GM21825 (cell line): ENCODE measurements around the gene HOXA9.

Experiments
- ATAC-seq: cut with Tn5 transposase; IDR thresholded peaks from one replicate; pipeline ENCODE4 v1.9.1; 2021; ENCODE audit warnings: mild to moderate bottlenecking, moderate library complexity; ENCODE audit not compliant: unreplicated experiment

Gene HOXA9

DNA sequence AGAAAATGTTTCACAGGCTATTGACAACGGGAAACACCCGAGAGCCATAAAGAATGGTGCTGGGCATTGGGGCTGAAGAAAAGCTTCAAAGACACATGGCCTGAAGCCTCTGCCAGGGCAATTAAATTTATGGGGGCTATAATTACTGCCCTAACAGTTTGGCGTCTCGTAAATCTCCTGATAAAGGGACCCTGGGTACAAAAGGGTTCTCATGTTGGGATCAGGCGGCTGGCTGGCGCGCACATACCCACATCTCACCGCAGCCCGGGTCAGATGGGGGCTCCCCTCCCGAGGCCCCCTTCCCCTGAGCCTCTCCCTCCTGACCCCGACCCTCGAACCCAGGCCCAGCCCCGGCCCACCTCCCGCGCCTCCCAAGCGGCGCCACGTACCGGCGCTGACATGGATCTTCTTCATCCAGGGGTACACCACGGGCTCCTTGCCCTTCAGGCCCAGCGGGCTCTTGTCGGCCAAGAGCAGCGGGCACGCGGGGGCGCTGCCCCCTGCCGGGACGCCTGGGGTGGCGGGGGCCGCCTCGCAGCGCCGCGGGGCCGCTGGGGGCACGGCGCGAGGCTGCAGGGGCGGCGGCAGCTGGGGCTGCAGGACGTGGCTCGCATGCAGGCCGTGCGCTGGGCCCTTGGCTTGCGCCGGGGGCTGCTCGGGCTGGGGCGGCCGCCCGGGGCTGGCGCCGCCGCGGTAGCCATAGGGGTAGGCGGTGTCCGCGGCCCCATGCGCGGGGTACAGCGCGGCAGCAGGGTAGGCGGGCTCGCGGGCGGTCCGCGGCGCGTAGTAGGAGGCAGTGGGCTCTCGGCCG is 35.4 kb downstream of the HOXA9 start:
- no peak for ATAC-seq

DNA sequence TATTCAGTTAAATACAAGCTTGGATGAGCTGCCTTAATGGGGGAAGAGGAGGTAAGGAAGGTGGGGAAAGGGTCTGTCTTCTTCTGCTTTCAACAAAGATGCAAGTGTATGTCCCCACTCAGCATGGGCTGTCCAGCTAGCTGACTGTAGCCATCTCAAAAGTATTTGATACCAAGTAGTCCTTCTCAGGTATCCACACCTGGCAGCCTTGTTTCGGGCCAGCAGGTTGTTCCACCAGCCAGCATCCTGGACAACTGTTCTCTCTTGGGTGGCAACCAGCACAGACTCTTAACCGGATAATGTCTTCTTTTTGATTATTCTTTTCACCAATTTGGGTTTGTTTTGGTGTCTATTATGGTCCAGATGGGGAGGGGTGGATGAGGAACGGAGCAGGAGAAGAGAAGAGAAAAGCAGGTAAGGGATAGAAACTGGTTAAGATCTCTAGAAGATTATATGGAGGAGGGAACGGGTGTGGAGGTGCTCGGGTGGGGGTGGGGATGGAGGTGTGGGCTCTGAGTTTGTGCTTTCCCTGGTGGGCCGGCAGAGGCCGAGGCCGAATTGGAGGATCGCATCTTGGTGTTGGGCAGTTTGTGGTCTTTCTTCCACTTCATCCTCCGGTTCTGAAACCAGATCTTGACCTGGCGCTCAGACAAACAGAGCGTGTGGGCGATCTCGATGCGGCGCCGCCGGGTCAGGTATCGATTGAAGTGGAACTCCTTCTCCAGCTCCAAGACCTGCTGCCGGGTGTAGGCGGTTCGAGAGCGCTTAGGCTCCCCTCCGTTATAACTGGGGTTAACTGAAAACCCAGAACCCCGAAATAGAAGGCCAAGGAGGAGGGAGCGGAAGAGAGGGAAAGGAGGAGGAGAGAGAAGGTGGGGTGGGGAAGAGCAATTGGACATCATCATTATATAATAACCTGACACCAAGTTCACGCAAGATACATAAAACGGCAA is 36.3 kb downstream of the HOXA9 start:
- ATAC-seq: no peak

DNA sequence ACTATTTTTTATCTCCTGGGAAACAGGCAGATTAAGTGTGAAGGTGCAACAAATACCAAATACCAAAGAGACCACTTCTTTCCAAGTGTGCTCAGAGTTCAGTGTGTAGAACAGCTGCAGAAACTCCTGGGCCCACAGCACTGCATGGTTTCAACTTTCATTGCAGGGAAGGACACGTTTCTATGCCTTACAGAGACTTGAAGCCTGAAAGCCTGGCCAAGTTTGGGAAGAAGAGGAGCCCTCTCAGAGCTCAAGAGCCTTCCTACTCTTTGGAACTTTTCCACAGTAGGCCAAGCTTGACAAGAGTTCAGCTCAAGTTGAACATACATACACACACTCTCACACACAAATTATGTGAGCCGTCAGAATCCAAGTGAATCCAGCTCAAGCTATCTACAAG is 37.3 kb downstream of the HOXA9 start:
- ATAC-seq: no peak

DNA sequence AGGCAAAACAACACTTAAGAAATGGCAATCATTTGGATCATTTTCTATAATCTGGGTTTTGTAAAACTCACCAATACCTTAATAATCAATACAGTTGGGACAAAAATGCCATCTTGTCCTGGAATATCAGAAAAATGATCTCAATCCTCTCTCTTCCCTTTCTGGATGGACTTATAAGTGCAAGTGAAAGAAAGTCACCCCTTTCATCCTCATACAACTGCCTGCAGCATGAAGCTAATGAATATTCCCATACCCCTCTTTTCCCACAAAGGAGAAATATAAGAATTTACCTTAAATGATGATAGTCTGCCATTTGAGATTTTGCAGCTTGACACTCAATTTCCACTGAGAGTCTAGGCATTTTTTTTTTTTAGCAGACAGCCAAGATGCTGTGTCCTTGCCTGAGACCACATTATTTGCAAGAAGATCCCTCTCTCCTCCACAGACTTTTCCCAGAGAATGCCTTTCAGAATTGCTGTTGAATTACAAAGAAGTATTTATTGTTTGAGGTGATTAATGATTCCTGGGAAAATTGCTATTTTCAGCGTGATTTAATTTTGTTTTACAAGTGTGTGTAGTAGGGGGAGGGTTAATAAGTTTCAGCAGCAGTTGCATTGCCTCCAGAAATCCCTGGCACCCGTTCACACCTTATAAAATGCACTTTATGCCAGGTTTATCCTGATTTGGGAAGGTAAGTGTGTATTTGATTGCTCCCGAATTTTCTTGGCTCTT is 38.6 kb downstream of the HOXA9 start:
- ATAC-seq: no peak

DNA sequence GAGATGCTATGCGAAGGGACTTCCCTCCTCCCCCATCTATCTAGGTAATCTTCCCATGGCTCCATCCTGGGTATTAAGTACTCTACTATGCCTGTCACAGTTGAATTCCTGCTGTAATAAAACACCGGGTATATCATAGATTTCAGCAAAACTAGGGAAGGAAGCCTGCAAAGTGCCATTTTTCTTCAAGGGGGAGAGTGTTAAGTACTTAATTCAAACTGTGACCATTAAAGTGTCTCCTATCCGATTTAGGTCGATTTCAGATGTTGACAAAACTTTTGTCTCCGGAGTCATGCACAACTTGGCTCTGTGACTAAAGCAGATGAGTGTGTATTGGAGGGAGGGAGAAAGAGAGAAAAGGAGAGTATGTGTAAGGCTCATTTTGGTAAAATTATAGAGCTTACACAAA is 39.3 kb downstream of the HOXA9 start:
- ATAC-seq: no peak

DNA sequence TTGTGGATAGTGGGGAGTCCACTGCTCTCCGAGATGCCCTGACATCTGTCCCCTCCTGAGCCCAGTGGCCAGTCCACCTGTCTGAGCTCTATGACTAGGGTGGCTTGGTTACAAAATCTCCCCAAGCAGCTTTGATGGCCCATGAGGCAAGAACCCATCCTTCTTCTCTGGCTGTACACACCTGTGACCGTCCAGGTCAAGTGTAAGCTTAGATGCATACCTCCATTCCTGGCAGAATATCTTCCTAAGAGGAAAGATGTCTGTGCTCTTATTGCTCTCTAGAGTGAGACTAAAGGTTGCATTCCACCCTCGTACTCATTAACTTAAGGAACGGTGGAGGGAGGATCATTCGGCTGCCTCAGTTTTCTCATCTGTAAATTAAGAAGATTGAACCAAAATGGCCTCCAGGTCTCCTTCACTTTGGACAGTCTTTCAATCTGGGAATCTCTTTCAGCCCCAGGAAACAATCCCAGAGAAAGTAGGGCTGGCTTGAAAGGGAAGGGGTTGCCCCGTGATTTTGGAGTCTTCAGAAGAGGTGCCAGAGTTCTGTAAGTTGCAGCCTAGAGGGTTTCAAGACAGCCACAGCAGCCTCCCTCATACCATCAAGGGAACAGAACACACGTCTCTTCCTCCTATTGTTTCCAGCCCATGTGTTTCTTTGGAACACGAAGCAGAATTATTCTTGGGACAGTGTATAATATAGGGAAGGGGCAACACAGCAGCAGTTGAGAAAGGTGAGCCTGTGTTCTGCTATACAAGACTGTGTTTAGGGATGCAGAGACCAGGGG is 40.2 kb downstream of the HOXA9 start:
- no peak for ATAC-seq

DNA sequence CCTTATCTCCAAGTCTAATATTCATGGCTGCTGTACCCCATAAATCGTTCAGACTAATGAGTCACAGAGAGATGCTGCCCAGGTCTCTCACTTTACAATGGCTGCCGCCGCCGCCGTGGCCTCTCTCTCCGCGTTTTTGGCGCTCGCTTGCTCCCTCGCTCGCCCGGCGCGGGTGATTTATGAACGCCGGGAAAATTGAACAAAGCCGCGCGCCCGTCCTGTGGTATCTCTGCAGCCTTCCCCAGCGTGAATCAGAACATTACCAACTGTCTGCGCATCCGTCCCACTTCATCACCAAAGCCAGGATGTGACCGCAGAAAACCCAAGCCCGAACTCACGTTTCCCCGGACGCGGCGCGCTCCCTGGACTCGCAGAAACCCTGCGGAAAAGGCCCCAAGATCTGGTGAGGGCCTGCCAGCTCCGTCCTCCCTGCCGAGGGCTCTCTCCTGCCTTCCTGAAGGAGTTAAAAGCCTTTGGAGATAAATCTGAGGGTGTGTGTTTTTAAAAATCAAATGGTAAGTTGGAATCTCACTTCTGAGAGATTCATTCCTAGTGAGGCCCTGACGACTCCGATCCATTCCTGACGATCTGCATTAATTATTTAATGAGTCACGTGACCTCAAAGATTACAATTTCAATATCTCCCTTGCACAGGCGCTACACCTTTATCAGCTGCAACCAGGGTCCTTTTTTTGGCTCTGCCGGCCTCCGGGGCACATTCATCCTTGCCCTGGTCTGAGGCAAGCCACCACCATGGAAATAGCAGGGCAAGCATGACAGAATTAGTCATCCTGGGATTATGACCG is 41.0 kb downstream of the HOXA9 start:
- no peak for ATAC-seq

DNA sequence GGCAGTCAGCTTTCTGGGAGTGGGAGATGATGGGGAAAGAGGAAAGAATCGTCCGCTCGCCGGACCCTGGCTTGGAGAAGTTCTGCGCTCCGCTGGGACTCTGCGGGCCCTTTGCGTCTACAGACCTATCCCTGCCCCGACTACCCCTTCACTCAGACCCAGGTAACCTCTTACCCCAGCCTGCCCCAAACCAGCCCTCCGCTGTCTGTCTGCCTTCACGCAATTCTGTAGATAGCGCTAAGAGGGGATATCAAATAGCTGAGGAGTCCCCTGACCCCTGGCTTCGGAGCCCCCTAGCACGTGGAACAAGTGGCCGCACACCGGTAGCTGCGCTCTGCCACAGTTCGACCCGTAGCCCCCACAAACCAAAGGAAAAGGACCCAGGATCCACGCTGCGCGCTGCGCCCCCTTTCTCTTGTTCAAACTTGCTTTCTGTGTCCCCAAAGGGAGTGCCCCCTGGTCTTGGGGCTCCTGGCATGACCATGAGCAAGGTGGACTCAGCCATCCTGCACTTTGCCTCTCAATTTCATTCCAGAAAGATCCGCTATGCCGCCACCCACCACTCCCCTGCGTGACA is 41.8 kb downstream of the HOXA9 start:
- no peak for ATAC-seq

DNA sequence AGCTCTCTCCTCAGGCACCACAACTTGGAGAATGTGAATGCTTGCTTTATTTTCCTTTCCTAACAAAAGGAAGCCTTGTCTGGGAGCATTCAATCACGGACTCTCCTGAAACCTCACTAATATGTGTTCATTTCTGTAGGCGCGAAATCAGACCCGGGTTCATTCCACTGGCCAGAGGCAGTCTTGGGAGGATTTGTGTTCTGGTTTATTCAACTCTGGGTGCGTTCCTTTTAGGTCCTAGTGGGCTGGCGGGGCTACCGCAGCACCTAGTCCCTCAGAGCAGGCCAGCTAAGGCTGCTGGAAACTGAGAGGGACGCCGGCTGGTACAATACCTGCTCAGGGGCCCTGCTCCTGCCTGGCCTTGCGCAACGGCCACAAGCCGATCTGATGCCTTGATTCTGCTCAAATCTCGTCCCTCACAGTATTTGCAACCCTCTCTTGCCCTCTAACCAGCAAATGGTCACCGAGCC is 42.3 kb downstream of the HOXA9 start:
- no peak for ATAC-seq

DNA sequence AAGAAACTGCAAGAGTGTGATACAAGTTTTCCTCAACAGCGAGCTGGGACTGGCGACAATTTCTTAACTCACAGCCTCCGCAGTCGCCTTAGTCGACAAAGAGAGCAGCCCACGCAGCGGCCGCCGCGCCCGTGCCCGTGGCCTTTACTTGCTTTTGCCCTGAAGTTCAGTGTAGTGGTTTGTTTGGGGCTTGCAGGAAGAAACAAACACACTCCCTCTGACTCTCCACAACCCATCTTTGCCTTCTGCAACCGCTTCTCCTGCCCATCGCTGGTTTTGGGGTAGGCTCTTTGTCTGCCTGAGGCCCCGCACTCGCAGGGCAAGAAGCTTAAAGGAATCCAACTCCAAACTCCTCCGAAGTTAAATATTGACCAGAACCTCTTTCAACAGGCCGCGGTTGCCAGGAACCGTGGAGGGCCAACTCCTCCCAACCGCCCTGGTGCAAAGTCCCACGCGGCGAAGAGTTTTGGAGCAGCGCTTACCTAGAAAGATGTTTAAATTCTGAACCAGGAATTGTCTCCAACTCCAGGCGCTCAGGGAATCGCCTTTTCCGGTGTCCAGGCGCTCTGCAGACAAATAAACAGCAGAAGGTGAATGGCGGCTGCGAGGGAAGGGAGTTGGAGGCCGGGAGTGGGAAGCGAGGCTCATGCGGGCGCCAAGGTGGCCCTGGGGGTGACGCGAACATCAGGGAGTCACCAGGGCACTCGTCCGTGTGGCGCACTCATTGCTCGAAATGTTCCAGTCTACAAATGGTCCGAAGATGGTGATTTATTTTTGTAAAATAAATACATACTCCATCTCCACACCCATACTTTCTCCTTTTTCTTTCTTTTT is 43.0 kb downstream of the HOXA9 start:
- ATAC-seq: no peak

DNA sequence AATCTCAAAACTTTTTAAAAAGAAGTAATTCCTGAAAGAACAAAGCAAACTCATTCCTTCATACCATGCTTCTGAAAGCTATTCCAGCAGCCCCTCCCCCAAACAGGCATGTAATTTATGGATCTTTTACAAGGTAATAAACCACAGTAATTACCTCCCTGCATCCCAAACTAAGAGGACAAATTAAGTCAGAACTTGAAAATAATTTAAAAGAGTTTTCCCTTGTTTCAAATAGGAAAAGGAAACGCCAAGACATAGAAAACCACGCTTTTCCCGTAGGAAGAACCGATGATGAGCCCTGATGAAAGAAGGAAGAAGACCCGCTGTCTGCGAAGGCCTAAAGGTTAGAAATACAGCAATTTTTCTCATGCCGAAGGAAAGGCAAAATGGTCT is 43.7 kb downstream of the HOXA9 start:
- no peak for ATAC-seq

DNA sequence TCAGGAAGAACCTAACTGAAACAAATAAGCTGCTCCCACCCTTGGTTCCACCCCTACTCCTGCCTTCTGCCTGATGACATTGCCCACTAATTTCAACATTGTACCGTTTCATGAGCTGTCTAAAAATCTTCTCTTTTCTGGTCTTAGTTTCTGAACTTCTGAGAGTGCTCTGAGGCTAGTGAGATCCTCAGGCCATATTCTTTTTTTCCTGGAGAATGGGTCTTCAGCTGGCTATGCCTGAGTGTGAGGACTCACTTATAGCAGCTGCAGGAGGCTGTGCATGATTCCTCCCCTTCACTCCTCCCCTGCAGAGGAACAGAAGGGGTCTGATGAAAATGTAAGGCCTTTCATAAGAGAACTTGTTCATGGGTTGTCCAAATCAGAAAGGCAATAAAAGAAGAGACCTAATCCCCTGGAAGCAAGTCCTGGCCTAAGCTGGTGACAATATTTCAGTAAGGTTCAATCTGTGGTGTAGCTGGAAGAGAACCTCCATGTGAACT is 45.9 kb downstream of the HOXA9 start:
- no peak for ATAC-seq

DNA sequence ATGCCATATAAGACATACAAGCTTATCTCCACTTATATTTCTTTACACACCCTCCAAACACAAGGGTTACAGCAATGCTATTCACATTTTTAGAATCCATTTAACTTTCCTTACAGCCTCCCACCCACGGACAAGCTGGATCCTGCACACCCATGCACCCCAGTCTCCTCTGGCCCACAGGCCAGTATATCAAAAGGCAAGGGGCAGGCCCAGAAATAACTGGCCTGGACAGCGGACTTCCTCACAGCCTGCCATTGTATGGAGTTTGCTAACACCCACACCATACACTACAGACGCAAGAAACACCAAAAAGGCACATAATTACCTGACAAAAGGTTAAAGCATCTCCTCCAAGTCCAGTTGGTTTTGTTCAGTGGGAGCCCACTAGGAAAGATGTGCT is 46.8 kb downstream of the HOXA9 start:
- no peak for ATAC-seq

DNA sequence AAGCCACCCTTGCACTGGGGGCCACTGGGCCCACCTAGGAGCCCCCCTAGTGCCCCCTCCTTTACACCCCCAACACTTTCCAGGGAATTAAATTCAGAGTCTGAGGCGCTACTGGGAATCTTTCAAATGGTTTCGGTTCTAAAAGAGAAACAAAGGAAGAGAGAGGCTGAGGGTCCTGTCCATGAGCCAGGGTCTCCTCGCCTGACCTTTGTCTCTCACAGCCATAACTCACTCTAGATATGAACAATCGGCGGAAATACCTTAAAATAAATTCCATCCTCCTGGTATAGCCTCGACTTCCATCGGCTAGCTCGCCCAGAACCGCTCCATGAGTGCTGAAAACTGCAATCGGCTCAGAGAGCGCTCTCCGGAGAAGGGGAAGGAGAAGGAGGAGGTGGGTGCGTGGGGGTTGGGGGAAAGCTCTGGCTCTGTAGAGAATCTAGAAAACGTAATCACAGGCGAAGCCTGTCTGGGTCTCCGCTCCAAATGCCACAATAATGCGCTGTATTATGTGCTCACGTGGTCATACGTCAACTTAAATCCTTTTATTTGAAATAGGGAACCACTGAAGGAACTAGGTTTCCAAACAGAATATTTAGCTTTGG is 47.3 kb downstream of the HOXA9 start:
- ATAC-seq: no peak

DNA sequence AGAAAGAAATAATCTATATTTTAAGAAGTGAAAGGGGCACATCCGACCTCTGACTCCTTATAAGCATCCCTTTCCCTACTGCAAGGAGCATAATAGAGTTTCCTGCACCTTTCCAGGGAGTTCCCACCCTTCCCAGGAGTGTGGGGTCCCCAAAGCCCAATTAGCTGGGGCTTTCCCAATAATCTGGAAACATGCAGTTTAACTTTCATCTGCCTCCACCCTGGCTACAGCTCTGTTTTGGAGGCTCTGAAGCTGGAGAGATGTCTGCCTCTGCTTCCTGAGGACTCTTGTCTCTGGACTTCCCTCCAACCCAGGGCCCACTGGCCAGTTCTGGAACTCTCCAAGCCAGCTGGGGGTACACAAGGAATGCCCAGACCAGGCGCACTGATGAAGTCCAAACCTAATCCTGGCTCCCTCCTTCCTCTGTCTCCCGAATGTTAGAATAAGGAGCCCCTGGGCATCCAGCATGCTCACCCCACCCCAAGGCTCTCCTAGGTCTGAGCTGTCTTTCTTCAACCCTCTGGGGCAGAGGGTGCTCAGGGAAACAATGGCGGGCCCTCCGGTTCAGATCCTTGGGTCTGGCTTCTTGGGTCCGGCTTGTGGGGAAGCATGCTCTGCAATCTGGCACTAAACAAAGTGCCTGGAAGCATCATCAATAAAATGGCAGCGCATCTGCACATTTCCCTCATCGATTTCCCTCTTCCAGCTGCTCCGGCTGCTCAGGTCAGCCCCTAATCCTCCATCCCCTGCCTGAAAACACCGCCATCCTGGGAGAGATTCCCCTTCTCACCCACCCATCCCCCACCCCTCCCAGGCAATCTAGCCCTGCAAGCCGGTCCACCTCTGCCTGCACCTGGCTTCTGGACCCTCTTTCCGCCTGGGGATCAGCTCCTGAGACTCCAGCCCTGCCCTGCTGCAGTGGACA is 48.1 kb downstream of the HOXA9 start:
- no peak for ATAC-seq

DNA sequence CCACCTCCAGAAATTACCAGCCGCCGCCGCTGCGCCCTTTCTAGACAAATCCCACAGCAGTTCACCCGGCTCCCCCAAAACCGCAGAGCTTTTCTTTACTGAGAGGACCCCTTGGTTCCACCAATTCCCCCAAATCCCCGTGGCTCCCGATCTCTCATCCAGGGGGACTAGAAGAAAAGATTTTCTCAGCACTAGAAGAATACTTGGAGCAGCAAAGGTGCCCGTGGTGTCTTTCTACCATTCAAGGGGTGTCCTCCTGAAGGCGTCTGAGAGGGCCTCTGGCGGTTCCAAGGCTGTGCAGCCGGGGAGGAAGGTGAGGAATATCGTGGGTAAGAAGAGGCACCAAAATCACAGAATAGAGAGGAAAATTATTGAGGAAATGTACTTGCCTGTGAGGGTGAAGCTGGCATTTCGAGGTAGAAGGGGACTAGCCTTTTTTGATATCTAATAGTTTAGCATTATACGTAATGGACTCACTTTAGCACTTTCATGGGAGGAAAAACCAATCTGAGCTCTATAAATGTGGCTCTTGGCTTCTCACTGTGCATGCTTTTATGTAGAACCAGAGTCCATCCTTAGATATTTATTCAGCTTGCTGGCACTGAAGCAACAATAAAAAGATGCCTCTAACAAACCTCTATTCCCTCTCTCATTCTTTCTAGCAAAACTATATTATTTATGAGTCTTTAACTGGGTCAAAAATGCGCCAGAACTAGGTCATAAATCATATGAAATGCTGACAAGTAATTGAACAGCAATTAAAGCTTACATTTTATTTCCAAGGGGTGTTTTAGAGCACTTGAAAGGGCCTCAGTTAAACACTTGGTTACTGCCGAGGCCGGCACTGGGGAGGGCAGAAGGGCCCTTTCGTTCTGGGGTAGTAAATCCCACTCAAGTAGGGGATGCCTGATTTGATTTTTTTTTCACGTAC is 49.0 kb downstream of the HOXA9 start:
- no peak for ATAC-seq
